ENCODE data around the gene SMIM10L2A. TPM values are rescaled to one million over a fixed set of nuclear protein-coding genes. Genes with fewer than 3 reads are reported as not detected.

The SMIM10L2A gene
- total and polyA plus RNA-seq, 2 of the 4 experiments (the other 2 are of a cell fraction): under 0.01 to 0.10 TPM

- H2AK5ac ChIP-seq (ENCODE audit: low read depth, low read length): no peak overlapping the region
- no peak overlapping the region for H2BK15ac ChIP-seq (ENCODE audit: low read depth, low read length)
- in situ Hi-C loops (cut with MboI; ENCODE audit: low sequenced_read_pairs): no loop called here
- H4K20me1 ChIP-seq (ENCODE audit: insufficient read depth, low read length): no peaks in the 10 kb centered on the region
- H4K5ac ChIP-seq (ENCODE audit: low read depth, low read length): no peak overlapping the region
- no peaks in the 10 kb centered on the region for H3K9me1 ChIP-seq (ENCODE audit: insufficient read depth, low read length)
- ChIA-PET POLR2A (ENCODE audit: unreplicated experiment) (no interaction called here), CTCF (no interaction called here)
- no peaks in the 10 kb centered on the region for H3K36me3 ChIP-seq (ENCODE audit: control insufficient read depth, insufficient read depth, low read length)
- H2BK120ac ChIP-seq (ENCODE audit: low read depth, low read length): no peak overlapping the region
- no peak overlapping the region for H2AFZ ChIP-seq (replicated peaks; ENCODE audit: low read length, poor library complexity)
- H3K56ac ChIP-seq (ENCODE audit: extremely low read depth, insufficient read depth, low read length): no peak overlapping the region
- H3K4me1 ChIP-seq (ENCODE audit: control insufficient read depth, insufficient read depth, low read length): no peaks in the 10 kb centered on the region
- H2AK9ac ChIP-seq (replicated peaks; ENCODE audit: low read depth, low read length, poor library complexity): no peak overlapping the region
- intact Hi-C loops (cut with micrococcal nuclease): no loop called here
- H3K14ac ChIP-seq (replicated peaks; ENCODE audit: low read depth, low read length): no peak overlapping the region
- peaks cover 4% of the 10 kb centered on the region; the same call in 1 of the 2 replicates for H3K27me3 ChIP-seq (ENCODE audit: control insufficient read depth, insufficient read depth, low read length)
- H3K79me1 ChIP-seq (ENCODE audit: low read depth in 1 of 2, low read length in 2 of 2): no peaks in the 10 kb centered on the region
- no CpG with 5 or more reads among the region's 2 CpGs for WGBS, 2 experiments (ENCODE audit: extremely low coverage in 2 of 2, insufficient read length in 1 of 2)
- dilution Hi-C loops (cut with HindIII; ENCODE audit: low sequenced_read_pairs, unreplicated experiment): no loop called here
- H3K4me3 ChIP-seq (ENCODE audit: insufficient read depth, low read depth, low read length): no peak overlapping the region
- no TSS peak for BruUV-seq (replicated peaks)
- no peak overlapping the region for H3K4ac ChIP-seq (ENCODE audit: low read depth, low read length)
- no peak overlapping the region for H4K8ac ChIP-seq (ENCODE audit: low read depth in 2 of 2, low read length in 2 of 2)
- no peak overlapping the region for H3K27ac ChIP-seq (ENCODE audit: insufficient read depth, low read length)
- H3K9ac ChIP-seq (ENCODE audit: low read depth, low read length): no peak overlapping the region
- TF ChIP-seq BHLHE40 (IDR thresholded peaks at IDR 0.05; ENCODE audit: low read depth, low read length) (no peak), MAFK (IDR thresholded peaks at IDR 0.05; ENCODE audit: low read depth, low read length) (no peak), CHD1 (IDR thresholded peaks at IDR 0.05; ENCODE audit: low read depth, low read length) (no peak), USF2 (IDR thresholded peaks at IDR 0.05; ENCODE audit: low read depth, low read length) (no peak), CTCF (conservative IDR thresholded peaks at IDR 0.05; ENCODE audit: low read depth, low read length) (no peak), SMC3 (IDR thresholded peaks at IDR 0.05; ENCODE audit: low read depth, low read length) (no peak), MAZ (IDR thresholded peaks at IDR 0.05; ENCODE audit: borderline replicate concordance, low read depth, low read length) (no peak), CEBPB (IDR thresholded peaks at IDR 0.05; ENCODE audit: low read depth, low read length) (no peak), RFX5 (IDR thresholded peaks at IDR 0.05; ENCODE audit: low read depth, low read length) (no peak), MXI1 (IDR thresholded peaks at IDR 0.05; ENCODE audit: borderline replicate concordance, low read depth, low read length) (no peak), RCOR1 (IDR thresholded peaks at IDR 0.05; ENCODE audit: insufficient replicate concordance, low read length) (no peak), POLR2A (IDR thresholded peaks at IDR 0.05; ENCODE audit: low read depth, low read length) (no peak), ELK1 (IDR thresholded peaks at IDR 0.05; ENCODE audit: borderline replicate concordance, low read depth, low read length) (no peak), FOS (IDR thresholded peaks at IDR 0.05; ENCODE audit: low read depth, low read length) (no peak)
- no peak overlapping the region for H2BK5ac ChIP-seq (ENCODE audit: low read depth, low read length, poor library complexity, severe bottlenecking)
- H3K4me2 ChIP-seq (ENCODE audit: low read depth, low read length): no peak overlapping the region
- no peak overlapping the region for H3K23ac ChIP-seq (ENCODE audit: low read depth, low read length)
- H2BK20ac ChIP-seq (ENCODE audit: low read depth, low read length): no peak overlapping the region
- H3K18ac ChIP-seq (ENCODE audit: low read depth, low read length): no peak overlapping the region
- no peaks in the 10 kb centered on the region for H3K9me3 ChIP-seq (ENCODE audit: control insufficient read depth, insufficient read depth, low read length)
- DNase-seq (no peak), ATAC-seq (ENCODE audit: low read depth) (no peak)
- H4K91ac ChIP-seq (ENCODE audit: insufficient read depth, low read depth, low read length): no peak overlapping the region
These were observed 24.1 kb upstream of the SMIM10L2A start for GRCh38 chrX:135397652-135398051.
